Fibroblast of skin of scalp (primary cell): ENCODE data around the gene ZNF516.

ENCODE experiments used
- DNase-seq: peaks from one replicate; pipeline ENCODE4 v3.0.0-alpha.2; 2013

Gene ZNF516

GRCh38 chr18:76394780-76395476 lies 100.1 kb downstream of the ZNF516 start:
- peak; percentile 8 for DNase-seq

GRCh38 chr18:76392349-76392748 lies 102.7 kb downstream of the ZNF516 start:
- DNase-seq: no peak

DNA sequence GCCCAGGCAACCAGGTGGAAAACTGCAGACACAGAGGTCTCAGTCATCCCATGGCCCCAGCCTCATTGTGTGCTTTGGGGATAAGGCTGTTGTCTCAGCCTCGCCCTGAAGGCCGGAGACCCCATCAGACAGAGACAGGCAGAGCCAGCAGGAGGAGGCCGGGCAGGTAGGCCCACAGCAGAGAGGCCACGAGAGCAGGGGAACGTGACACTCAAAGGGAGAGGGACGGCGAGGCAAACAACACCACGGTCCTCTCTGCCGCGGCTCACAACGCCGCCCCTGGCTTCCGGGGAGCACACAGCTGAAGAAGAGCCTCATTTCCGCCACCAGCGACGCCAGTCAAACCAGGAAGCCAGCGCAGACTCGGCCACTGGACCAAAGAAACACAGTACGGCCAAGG lies 103.3 kb downstream of the ZNF516 start:
- no peak for DNase-seq

DNA sequence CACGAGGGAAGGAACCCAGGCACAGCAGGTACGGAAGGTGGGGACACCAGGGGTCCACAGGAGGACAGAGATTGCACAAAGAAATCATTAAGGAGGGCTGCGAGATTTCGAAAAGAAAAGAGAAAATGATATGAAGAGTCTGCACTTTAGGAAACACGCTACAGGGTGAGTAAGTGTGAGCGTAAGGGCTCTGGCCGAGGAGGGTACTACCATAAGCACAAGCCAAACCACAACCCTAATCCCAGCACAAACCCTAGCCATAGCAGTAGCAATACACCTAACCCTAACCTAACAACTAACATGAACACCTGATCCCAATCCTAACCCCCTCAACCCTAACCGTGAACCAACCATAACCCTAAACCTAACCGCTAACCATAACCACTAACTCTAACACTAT lies 104.0 kb downstream of the ZNF516 start:
- DNase-seq: no peak

DNA sequence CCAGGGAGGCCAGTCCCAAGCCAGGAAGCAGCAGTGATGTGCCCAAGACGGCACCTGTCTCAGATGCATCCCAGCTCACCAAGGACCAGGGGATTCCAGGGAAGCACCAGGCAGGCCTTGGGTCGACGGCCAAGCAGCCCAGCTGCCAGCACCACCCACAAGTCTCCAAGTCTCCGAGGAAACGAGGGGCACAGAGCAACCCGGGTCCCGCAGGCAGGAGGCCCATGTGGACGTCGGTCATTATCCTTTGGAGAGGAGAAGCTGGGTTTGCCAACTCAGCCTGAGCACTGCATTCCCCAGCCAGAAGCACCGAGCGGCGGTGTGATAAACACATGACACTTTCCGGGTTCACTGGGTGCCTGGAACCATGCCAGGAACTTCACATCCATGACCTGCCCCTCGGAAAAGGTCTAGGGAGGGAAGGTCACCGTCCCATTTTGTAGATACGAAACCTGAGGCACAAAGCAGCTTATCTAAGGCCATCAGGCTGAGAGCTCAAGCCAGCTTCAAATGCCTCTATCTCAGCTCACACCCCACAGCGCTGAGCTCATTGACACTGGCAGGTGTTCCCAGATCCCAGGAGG lies 104.5 kb downstream of the ZNF516 start:
- DNase-seq: no peak

DNA sequence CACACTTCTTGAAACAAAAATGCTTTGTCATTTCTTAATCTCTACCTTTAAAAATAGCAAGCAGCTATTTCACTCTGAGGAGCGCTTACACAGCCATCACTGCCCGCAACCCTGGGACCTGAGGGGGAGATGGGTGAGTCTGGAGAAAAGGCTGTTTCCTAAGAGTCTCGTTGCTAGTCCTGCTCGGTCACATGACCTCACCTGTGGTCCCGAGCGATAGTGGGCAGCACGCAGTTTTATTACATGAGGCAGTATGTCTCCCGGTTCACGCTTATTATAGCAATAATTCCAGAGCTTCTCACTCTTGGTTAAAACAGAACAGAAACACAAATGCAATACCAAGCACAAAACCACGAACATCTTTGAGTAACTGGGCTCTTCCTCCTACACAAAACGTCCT lies 105.3 kb downstream of the ZNF516 start:
- no peak for DNase-seq

GRCh38 chr18:76388891-76389423 lies 106.1 kb downstream of the ZNF516 start:
- DNase-seq: no peak

DNA sequence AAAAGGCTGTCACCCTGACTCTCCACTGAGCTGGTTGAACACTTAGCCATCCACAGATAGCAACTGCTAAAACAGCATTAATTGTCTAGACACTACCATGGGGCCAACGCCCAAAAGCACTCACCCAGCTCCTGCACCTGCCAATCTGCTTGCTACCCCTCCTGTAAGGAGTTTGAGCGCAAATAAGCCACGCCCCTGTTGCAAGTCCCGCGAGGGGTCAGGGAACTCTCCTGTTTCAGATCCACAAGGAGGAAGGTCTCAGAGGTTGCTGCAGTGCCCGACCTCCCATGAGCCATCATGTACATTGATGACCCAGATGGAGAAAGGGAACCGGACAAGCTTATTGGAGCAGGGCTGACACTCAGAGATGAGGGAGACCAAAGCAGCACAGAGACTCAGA lies 106.8 kb downstream of the ZNF516 start:
- DNase-seq: no peak

DNA sequence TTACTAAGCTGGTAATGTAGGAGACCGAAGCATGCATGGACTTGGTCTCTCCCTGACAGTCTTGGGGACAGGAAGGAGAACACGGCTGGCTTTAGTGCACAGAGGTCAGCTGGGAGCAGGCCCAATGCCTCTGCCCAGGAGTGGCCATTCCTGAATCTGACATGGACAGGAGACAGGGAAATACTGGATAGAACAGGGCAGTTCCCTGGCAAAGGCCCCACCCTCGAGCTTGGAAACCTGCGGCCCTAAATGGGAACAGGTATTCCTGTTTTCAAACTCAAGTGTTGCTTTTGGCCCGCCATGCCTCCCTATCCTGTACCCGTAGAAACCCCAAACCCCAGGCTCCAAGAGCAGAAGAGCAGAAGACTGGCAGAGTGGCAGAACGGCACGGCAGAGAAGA lies 107.4 kb downstream of the ZNF516 start:
- DNase-seq: no peak

DNA sequence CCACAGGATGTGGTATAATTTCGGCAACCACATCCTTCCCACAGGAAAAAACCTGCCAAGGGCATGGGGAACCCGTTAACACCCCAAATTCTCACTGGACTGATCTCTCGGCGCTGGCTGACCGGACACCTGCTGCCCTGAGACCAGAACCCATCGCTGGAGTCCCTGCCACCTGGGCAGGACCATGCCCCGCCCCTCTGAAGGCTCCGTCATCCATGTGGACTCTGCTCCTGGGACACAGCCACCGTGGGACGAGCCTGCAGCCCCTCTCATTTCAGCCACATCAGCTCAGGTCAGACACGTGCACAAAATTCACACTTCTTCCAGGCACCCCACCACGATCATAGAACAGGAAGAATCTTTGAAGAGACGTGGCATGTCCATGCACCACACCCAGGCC lies 108.2 kb downstream of the ZNF516 start:
- no peak for DNase-seq

DNA sequence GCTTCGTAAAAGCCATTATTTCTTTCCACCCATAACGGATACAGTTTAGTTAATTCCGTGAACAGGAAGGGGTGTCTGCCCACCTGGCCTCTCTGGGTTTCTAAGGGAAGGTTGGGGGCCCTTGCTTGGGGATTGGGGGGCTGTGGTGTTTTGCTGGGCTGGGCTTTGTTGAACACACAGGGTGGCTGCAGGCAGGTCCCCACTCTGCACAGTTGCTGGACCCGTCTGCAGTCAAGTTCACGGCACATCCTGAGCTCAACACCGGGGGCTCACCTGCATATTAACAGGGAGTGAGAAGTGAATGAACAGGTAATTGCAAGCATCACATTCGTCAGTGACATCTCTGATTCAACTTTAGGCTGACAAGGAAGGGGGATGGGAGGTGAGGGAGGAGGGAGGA lies 109.0 kb downstream of the ZNF516 start:
- DNase-seq: no peak

DNA sequence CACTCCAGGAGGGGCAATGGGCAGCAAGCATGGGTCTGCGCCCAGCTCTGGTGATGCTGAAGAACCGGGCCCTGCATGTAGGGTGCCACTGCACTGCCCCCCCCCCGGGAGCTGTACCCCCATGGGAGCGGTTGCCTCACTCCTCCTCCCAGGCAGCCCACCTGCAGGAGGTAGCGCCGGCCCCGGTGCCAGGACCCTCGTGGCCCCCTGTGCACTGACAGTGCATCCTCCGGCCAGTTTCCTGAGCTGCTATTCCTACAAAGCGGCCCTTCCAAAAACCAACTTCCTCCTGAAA lies 109.4 kb downstream of the ZNF516 start:
- no peak for DNase-seq

DNA sequence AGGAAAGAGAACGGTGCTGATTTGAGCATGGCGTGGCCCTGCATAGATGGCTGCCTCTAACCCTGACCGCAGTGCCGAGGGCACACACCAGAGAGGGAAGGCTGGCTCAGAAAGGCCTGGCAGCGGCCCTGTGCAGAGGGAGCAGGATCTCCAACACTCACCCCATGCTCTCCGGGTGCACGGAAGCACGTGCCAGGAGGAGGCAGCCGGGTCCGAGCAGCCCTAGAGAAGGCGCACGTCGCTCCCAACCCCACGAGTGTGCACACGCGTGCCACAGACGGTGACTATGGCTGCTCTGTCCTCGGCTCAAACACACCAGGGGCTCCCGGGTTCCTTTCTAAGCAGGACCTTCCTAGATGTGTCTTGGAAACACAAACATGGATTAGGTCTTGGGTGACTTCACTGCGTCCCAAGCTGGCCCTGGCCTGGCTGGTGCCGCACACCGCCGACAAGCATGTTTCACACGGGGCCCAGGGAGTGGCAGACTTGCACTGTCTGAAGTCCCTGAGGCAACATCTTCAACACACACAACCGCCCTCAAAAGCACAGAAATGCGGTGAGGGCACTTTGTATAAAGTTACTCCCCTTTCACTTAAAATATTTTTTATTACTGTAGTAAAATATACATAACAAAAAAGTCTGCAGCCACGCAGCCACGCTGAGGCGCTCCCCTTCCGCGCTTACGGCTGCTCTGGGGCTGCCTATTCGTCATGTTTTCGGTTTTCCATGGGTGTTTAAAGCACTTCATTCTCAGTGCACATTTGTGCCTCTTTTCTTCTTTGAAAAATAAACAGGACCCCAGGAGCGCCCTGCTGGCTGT lies 110.0 kb downstream of the ZNF516 start:
- no peak for DNase-seq

GRCh38 chr18:76384114-76384790 lies 110.8 kb downstream of the ZNF516 start:
- no peak for DNase-seq

GRCh38 chr18:76383636-76384035 lies 111.4 kb downstream of the ZNF516 start:
- no peak for DNase-seq

GRCh38 chr18:76382275-76382674 lies 112.8 kb downstream of the ZNF516 start:
- DNase-seq: no peak

DNA sequence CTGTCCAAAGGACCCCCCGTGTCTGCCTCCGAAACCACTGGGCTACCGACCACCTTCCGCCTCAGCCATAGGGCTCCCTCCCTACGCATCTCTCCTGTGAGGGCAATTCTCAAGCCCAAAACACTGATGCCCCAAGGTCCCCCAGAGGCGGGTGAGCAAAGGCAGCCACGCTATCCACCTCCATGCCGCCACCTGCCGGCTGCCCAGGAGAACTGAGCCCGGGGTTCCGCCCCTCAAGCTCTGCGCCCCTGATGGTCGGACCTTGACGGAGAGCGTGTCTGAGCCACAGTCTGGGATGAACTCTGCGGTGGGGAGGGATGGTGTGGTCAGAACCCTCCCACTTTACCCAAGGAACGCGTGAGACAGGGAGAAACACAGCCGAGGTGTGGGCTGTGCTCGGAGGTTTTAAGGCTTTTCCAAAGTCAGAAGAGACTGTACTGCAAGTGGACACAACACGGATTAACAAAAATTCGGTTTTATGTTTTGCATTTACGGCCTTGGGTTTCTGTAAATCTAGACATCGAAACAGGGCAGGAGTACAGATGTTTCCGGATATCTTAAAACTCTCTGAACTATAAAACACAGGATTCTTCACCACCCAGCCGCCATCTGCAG lies 114.1 kb downstream of the ZNF516 start:
- peak; percentile 13 for DNase-seq

- DNase-seq: no peak
These were observed 114.8 kb downstream of the ZNF516 start for GRCh38 chr18:76380127-76380729.

DNA sequence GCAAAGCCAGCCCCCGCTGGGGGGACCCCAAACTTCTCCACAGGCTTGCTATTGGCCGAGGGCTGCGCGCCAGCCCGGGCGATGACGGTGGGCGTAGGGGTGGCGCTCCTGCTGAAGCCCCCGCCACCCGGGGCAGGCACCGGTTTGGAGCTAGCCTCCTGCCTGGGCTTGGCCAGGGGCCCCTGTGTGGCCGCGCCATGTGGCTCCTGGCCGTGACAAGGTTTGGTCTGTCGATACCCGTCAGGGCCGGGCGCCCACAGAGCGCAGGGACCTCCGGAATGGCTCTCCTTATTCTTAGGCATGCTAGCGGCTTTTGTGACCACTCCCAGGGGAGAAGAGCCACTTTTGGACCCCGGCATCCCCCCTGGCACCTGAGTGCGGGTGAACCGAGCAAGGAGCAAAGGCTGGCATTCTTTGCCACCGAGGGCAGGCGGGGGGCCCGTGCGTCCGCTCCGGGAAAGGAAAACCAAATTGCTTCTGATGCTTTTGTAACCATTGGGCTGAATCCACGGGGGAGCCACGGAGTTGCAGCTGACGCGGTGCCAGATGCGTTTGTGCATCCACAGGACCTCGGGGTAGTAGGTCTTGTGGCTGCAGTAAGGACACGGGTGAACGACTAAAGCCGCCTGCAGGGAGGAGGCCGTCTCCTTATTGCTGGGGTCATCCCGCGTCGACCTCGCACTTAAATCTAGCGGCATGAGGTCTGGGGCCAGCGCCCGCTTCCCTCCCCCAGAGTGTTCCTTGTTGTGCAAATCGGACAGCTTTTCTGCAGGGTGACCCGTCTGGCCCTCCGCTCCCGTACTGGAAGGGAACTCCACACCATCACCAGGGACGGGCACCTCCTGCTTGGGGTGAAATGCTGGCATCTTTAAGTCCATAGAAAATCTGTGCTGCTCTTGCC lies 115.6 kb downstream of the ZNF516 start:
- DNase-seq: no peak

DNA sequence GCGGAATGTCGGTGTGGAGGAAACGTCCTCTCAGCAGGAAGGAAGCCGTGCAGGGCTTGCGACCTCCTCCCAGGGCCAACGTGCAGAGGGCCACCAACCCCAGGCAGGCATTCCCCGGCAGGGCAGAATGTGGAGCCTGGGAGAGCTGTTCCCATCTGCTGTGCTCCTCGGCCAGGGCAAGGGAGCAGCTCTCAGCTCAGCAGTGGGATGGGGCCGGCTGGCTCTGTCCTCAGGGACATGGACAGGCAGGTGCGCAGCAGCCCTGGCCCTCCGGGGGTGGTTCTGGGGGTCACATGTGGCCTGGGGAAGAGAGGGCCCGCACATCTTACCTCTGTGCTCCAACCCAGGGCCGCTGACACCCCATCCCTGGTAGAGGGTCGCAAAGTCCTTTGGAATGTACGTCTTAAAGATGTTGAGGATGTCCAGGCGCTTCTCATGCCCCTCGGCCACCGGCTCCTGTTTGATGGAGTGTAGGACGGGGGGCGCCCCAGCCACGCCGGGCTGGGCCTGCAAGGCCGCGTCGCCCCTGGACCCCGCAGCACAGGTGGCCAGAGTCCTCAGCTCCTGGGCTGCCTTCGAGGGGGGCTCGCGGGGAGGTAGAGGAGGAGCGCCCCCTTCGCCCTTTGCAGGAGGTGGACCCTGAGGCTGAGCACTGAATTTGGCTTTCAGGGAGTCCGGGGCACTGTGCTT lies 116.4 kb downstream of the ZNF516 start:
- no peak for DNase-seq

DNA sequence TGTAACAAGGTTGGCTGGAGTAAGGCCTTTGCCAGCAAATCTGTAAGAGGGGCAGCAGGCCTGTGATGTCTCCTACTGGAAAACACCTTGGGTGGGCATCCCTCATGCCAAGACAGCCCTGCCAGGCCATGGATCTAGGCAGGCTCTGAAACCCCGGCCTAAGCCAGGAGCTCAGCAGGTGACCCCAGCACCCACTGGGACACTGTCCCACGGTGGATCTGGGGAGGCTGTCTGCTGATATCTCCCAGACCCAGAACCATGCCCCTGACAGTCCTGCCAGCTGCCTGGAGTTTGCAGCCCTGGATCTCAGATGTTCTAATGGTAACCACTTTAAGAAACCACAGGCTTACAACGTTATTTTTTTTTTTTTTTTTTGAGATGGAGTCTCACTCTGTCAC lies 117.7 kb downstream of the ZNF516 start:
- DNase-seq: no peak
